ENCODE results near the gene BCAS1.

DNA sequence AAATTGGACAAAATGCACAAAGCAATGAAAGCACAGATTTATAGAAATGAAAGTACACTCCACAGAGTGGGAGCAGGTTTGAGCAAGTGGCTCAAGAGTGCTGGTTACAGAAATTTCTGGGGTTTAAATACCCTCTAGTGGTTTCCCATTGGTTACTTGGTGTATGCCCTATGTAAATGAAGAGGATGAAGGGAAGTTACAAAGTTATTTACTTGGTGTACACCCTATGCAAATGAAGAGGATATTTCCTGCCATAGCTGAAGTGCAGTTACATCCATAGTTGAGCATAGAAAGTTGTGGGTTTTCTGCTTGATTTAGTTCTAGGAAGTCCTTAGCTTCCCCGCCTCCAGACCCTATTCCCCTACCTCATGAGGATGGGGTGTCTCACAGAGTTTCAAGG is 22.7 kb downstream of the BCAS1 start:
- TF ChIP-seq, protein P1, sequence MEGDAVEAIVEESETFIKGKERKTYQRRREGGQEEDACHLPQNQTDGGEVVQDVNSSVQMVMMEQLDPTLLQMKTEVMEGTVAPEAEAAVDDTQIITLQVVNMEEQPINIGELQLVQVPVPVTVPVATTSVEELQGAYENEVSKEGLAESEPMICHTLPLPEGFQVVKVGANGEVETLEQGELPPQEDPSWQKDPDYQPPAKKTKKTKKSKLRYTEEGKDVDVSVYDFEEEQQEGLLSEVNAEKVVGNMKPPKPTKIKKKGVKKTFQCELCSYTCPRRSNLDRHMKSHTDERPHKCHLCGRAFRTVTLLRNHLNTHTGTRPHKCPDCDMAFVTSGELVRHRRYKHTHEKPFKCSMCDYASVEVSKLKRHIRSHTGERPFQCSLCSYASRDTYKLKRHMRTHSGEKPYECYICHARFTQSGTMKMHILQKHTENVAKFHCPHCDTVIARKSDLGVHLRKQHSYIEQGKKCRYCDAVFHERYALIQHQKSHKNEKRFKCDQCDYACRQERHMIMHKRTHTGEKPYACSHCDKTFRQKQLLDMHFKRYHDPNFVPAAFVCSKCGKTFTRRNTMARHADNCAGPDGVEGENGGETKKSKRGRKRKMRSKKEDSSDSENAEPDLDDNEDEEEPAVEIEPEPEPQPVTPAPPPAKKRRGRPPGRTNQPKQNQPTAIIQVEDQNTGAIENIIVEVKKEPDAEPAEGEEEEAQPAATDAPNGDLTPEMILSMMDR (IDR thresholded peaks at IDR 0.05; ENCODE audit: low read length): no peak
- no peak for TF ChIP-seq EZH2phosphoT487 (IDR thresholded peaks at IDR 0.05; ENCODE audit: low read length)
- TF ChIP-seq EZH2 (optimal IDR thresholded peaks at IDR 0.05; ENCODE audit: low read depth, low read length): no peak
